DMS153 treated with DMSO at 0.1 percent for 48 hours (cell line): Measurements from ENCODE around the gene EHHADH.

Source experiments
- DNase-seq: peaks from one replicate; lab custom pipeline; 2025; ENCODE audit not compliant: unreplicated experiment; lab: John Stamatoyannopoulos, UW

EHHADH gene

DNA sequence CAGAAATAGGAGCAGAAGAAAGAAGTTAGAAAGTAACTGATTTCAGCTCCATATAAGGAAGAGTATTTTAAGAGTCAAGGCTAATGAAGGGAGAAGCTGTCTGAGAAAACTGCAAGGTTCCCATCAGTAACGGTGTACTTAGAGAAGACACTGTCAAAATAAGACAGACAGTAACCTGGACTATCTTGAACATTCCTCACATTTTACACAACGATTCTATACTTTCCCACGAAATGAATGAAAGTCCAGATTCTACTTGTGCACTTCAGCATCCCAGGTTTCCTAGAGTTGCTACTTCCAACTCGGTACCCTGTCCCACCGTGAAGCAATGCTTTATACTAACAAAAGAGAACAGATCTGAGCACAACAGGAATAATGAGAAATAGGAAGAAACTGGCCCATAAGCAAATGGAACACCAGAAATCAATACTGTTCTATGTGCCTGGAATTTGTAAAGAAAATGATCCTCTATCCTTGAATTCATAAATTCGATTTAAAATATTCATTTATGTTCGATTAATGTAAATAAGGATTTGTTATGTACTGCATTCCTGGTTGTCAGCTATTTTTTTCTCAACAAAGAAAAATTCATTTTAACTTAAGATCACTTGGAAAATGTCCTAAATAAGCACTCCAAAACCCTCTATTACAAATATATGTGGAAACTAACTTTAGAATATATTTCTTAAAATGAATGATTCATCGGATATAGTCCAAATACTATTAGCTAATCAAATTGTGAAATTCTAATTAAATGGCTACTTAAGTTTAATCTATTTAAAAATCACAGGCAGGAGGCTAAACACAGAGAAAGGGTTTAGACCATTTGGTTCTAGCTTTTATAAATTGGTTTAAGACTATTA is 102.5 kb downstream of the EHHADH start:
- DNase-seq = no peak

DNA sequence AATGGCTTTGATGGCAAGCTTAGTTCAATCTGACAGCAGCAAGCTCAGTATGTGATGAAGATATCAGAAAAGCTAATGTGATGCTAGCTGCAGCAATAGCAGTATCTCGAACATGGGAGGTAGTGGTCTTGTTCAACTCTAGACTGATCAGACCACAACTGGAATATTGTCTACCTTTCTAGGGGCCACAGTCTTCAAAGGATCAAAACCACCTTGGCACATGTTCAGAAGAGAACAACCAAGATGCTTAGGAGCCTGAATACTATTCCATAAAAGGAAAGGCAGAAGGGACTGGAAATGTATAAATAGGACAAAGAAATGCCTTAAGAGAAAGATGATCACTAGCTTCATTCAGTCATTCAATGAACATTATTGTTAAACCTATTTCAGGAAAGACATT is 103.3 kb downstream of the EHHADH start:
- DNase-seq = no peak

DNA sequence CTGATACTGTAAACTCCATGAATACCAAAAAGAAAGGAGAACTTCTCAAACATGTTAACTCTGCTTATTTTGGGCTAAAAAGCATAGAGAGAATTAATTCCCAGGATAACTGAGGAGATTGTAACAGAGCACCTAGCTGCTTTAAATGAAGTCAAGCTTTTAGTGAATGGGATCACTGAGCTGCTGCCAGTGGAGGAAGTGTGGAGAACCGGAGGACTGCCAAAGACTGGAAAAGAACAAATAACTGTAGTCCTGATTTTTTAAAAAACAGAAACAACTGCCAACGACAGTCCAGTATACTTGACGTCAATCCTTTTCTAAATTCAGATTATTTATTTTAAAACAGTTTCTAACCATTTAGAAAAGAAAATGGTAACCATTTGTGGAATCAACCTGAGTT is 104.3 kb downstream of the EHHADH start:
- no peak for DNase-seq

DNA sequence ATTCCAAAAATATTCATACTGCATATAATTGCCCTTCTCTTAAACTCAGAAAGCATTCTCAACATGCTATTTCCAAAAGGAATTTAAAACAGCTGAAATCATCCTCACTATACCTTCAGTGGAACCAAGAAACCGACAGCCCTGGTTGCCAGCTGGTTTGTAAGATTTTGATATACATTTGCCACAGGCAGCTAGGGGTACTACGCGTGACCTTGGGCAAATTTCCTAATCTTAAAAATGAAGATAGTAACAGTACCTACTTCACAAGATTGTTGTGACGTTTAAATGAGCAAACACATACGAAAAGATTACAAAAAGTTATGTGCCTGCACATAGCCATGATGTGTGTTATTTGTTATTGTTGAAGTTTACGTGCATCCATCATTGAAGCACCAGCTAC is 108.3 kb downstream of the EHHADH start:
- no peak for DNase-seq

DNA sequence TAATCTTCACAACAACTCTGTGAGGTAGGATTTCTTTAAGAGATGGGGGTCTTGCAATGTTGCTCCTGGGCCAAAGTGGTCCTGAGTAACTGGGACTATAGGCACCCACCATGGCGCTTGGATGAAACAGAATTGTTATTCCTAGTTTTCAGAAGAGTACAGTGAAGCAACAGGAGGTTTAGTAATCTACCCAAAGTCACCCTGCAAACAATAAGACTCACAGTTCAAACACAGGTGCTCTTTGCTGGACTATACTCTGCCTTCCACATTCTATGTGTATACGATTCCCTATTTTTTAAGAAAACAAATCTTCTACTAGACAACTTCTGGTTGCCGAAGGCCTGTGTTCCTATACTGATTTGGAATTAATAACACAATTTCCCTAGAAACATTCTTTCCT is 109.1 kb downstream of the EHHADH start:
- no peak for DNase-seq
